Endothelial cell (in vitro differentiated cells): ENCODE measurements around the gene ROS1. TPM values are rescaled to one million over a fixed set of nuclear protein-coding genes. Genes with fewer than 3 reads are reported as not detected.
"Not testable (repeated sequence)": the region's sequence is repeated elsewhere in the genome, so short reads cannot be mapped to it uniquely, and the experiment has no call there.

ENCODE experiments used
- DNase-seq: peaks from one replicate; pipeline ENCODE4 v3.0.0; 2021; ENCODE audit warnings: low spot score
- H3K27ac Mint-ChIP-seq: one replicate; pipeline ENCODE4 v1.8.0; 2021; ENCODE audit warnings: mixed read lengths, inconsistent platforms; ENCODE audit not compliant: unreplicated experiment
- H3K27me3 Mint-ChIP-seq: one replicate; pipeline ENCODE4 v1.8.0; 2021; ENCODE audit warnings: mild to moderate bottlenecking, moderate library complexity, mixed read lengths, inconsistent platforms; ENCODE audit not compliant: unreplicated experiment
- H3K36me3 Mint-ChIP-seq: one replicate; pipeline ENCODE4 v1.8.0; 2021; ENCODE audit warnings: mild to moderate bottlenecking, low read depth, mixed read lengths, inconsistent platforms; ENCODE audit not compliant: unreplicated experiment
- H3K4me1 Mint-ChIP-seq: one replicate; pipeline ENCODE4 v1.8.0; 2021; ENCODE audit warnings: mild to moderate bottlenecking, mixed read lengths, inconsistent platforms; ENCODE audit not compliant: unreplicated experiment
- H3K4me3 Mint-ChIP-seq: one replicate; pipeline ENCODE4 v1.8.0; 2021; ENCODE audit warnings: mild to moderate bottlenecking, mixed read lengths, inconsistent platforms; ENCODE audit not compliant: unreplicated experiment
- H3K9me3 Mint-ChIP-seq: one replicate; pipeline ENCODE4 v1.8.0; 2021; ENCODE audit warnings: mixed read lengths, inconsistent platforms; ENCODE audit not compliant: unreplicated experiment
- total RNA-seq: library from RNA; stranded (reverse); fragmentation: NEBNext Ultra II Directional; extraction: Animal tissue kit (Norgen Biotek cat#: 25700); gene quantifications from one replicate; pipeline ENCODE4 v1.2.1, GENCODE V29; 2021; ENCODE audit not compliant: unreplicated experiment
- TF ChIP-seq, protein P1 (sequence below): fragments of 200-600 bp; sonication (generic); IDR thresholded peaks from one replicate; pipeline ENCODE4 v1.5.0; 2021; ENCODE audit warnings: antibody characterized with exemption; ENCODE audit not compliant: unreplicated experiment

Gene ROS1
- total RNA-seq, 1 donor from 2014 or later, result 0.05 TPM

DNA sequence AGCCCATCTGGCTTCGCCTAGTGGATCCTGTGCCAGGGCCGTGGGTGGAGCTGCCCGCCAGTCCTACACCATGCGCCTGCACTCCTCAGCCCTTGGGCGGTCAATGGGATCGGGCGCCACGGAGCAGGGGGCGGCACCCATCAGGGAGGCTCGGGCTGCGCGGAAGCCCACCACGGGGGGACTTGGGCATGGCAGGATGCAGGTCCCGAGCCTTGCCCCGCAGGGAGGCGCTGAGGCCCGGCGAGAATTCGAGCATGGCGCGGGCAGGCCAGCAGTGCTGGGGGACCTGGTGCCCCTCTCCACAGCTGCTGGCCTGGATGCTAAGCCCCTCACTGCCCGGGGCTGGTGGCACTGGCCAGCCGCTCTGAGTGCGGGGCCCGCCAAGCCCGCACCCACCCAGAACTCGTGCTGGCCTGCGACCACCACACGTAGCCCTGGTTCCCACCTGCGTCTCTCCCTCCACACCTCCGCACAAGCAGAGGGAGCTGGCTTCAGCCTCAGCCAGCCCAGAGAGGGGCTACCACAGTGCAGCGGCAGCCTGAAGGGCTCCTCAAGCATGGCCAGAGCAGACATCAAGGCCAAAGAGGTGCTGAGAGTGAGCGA lies 52.4 kb downstream of the ROS1 start:
- Mint-ChIP-seq H3K36me3 (no peaks in the 10 kb centered on the region), H3K4me1 (no peaks in the 10 kb centered on the region), H3K27me3 (no peaks in the 10 kb centered on the region), H3K4me3 (no peak overlapping the region), H3K9me3 (no peaks in the 10 kb centered on the region), H3K27ac (no peak overlapping the region)
- TF ChIP-seq, protein P1, sequence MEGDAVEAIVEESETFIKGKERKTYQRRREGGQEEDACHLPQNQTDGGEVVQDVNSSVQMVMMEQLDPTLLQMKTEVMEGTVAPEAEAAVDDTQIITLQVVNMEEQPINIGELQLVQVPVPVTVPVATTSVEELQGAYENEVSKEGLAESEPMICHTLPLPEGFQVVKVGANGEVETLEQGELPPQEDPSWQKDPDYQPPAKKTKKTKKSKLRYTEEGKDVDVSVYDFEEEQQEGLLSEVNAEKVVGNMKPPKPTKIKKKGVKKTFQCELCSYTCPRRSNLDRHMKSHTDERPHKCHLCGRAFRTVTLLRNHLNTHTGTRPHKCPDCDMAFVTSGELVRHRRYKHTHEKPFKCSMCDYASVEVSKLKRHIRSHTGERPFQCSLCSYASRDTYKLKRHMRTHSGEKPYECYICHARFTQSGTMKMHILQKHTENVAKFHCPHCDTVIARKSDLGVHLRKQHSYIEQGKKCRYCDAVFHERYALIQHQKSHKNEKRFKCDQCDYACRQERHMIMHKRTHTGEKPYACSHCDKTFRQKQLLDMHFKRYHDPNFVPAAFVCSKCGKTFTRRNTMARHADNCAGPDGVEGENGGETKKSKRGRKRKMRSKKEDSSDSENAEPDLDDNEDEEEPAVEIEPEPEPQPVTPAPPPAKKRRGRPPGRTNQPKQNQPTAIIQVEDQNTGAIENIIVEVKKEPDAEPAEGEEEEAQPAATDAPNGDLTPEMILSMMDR, result no peak
- no peak for DNase-seq

DNA sequence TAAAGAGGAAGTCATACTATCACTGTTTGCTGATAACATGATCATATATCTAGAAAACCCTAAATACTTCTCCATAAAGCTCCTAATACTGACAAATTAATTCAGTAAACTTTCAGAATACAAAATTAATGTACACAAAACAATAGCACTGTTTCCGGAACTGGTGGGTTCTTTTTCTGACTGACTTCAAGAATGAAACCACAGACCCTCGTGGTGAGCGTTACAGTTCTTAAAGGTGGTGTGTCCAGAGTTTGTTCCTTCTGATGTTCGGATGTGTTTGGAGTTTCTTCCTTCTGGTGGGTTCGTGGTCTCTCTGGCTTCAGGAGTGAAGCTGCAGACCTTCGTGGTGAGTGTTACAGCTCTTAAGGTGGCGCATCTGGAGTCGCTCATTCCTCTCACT lies 53.5 kb downstream of the ROS1 start:
- not testable (repeated sequence) for H3K27me3 Mint-ChIP-seq, H3K27ac Mint-ChIP-seq, H3K4me3 Mint-ChIP-seq, H3K9me3 Mint-ChIP-seq, H3K36me3 Mint-ChIP-seq, DNase-seq, H3K4me1 Mint-ChIP-seq

DNA sequence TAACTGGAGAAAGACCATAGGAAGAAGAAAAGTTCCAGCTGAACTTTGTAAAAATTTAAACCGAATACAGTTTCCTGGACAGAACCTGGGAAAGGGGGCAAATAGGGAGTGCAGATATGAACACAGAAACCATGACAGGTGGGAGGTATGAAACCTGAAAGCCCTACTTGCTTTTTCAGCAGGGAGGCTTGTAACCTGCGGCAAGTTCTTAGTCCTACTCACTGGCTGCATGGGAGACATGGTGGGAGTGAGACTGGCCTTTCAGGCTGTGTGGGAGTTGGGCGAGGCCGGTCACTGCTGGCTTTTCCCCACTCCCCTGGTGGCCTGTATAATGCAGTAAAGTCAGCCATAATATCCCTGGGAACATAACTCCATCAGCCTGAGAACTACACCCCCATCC lies 54.2 kb downstream of the ROS1 start:
- H3K36me3 Mint-ChIP-seq, result no peaks in the 10 kb centered on the region
- no peaks in the 10 kb centered on the region for H3K27me3 Mint-ChIP-seq
- H3K9me3 Mint-ChIP-seq, result no peaks in the 10 kb centered on the region
- H3K27ac Mint-ChIP-seq, result no peak overlapping the region
- no peak for DNase-seq
- no peak overlapping the region for H3K4me3 Mint-ChIP-seq
- TF ChIP-seq, protein P1, result no peak
- H3K4me1 Mint-ChIP-seq, result no peaks in the 10 kb centered on the region

DNA sequence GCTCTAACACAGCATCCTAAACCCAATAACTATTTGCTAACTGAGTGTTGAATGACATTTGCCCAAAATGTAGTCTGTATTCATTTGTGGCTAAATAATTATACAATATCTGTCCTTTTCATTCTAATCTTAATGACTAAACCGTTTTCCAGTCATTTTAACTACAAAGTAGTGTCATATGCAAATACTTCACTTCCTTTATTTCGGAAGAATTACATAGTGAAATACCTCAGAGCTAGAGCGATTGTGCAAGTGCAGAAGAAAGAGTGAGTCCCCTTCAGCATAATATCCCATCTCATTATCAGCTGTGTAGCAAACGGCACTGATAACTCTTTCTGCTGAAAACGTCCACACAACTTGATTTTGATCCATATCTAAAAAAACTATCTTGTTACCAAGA lies 66.2 kb downstream of the ROS1 start:
- Mint-ChIP-seq H3K4me3 (no peak overlapping the region), H3K4me1 (no peaks in the 10 kb centered on the region), H3K27ac (no peak overlapping the region), H3K9me3 (no peaks in the 10 kb centered on the region), H3K27me3 (no peaks in the 10 kb centered on the region), H3K36me3 (no peaks in the 10 kb centered on the region)
- TF ChIP-seq, protein P1, result no peak
- no peak for DNase-seq

DNA sequence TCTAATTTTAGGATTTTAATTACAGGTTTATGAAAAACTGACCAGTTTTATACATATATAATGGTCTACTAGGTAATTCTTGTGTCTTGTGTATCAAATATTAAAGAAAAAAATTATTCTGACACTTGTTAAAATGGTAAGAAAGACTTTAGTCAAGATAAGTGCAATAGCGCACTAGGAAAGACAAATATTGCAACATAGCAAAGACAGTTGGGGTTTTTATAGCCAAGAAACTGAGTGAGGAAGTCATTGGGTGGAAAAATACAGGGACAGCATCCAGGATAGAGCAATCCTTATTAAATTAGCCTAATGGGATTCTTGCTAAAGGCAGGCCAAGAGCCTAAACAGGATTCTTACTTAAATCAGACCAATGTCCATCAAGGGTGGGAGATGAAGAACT lies 71.1 kb downstream of the ROS1 start:
- no peaks in the 10 kb centered on the region for H3K9me3 Mint-ChIP-seq
- no peak overlapping the region for H3K4me3 Mint-ChIP-seq
- no peaks in the 10 kb centered on the region for H3K4me1 Mint-ChIP-seq
- no peaks in the 10 kb centered on the region for H3K36me3 Mint-ChIP-seq
- no peak overlapping the region for H3K27ac Mint-ChIP-seq
- no peaks in the 10 kb centered on the region for H3K27me3 Mint-ChIP-seq
- TF ChIP-seq, protein P1, result no peak
- no peak for DNase-seq
